Lower leg skin (tissue), 3 donors: ENCODE data around the gene TRAPPC4.

Experiments
- POLR2A ChIP-seq, 2 donors: fragments of 450-650 bp; IDR thresholded peaks; one replicate each; pipeline ENCODE4 v1.6.1; 2016 to 2017; ENCODE audit warnings: antibody characterized with exemption in 2 of 2, mild to moderate bottlenecking in 1 of 2, moderate library complexity in 1 of 2
- TF ChIP-seq, protein P1 (sequence below), 3 donors: fragments of 450-650 bp; IDR thresholded peaks; one replicate each; pipeline ENCODE4 v1.5.1; 2016; ENCODE audit warnings: antibody characterized with exemption in 3 of 3, mild to moderate bottlenecking in 3 of 3, moderate library complexity in 2 of 3

DNA sequence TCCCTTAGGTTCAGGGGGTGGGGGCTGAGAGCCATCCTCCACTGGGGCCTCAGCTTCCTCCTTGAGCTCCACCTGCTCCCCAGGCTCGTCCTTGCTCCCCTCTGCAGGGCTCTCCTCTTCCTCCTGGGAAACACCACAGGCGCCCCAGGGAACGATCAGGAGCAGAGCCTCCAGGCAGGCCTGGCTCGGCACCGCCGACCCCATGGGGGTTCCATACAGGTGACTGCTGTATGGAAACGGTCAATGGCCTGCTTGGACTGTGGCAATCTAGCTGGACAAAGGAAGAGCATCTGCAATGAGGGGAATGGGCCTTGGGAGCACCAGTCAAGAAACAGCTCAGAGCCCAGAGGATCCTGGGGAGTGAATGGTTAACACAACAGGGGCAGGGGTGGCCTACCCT lies 30.5 kb downstream of the TRAPPC4 start:
- TF ChIP-seq, protein P1, sequence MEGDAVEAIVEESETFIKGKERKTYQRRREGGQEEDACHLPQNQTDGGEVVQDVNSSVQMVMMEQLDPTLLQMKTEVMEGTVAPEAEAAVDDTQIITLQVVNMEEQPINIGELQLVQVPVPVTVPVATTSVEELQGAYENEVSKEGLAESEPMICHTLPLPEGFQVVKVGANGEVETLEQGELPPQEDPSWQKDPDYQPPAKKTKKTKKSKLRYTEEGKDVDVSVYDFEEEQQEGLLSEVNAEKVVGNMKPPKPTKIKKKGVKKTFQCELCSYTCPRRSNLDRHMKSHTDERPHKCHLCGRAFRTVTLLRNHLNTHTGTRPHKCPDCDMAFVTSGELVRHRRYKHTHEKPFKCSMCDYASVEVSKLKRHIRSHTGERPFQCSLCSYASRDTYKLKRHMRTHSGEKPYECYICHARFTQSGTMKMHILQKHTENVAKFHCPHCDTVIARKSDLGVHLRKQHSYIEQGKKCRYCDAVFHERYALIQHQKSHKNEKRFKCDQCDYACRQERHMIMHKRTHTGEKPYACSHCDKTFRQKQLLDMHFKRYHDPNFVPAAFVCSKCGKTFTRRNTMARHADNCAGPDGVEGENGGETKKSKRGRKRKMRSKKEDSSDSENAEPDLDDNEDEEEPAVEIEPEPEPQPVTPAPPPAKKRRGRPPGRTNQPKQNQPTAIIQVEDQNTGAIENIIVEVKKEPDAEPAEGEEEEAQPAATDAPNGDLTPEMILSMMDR (IDR thresholded peaks at IDR 0.05), result no peak
- no peak for TF ChIP-seq POLR2A (IDR thresholded peaks at IDR 0.05)
